ENCODE measurements around the gene KRTAP5-4. TPM values are rescaled to one million over a fixed set of nuclear protein-coding genes. Genes with fewer than 3 reads are reported as not detected.
"Not testable (repeated sequence)": the region's sequence is repeated elsewhere in the genome, so short reads cannot be mapped to it uniquely, and the experiment has no call there.

Gene KRTAP5-4
- total and polyA plus RNA-seq, 2 donors (not counting 1 experiment from before 2014, with no cell fraction given) = not detected

GRCh38 chr11:1589191-1589963 lies 32.6 kb downstream of the KRTAP5-4 start:
- Histone ChIP-seq H3K9ac (ENCODE audit: low read length) (peak overlapping the region; percentile 9), H3K27ac (ENCODE audit: low read length in 2 of 2) (peak overlapping the region in 1 of 2 donors; percentile 40), H3K27me3 (replicated peaks in 1 of 4; ENCODE audit: control extremely low read depth in 1 of 4, control insufficient read depth in 3 of 4, insufficient read depth in 4 of 4, low read length in 3 of 4) (peaks cover 0 to 18% (median 1%) of the 10 kb centered on the region in 4 experiments), H3K4me1 (ENCODE audit: control insufficient read depth in 2 of 2, insufficient read depth in 2 of 2, low read length in 2 of 2) (peaks cover 8 to 27% of the 10 kb centered on the region in 2 donors), H3K4me3 (ENCODE audit: control extremely low read depth in 1 of 5, extremely low read depth in 1 of 5, insufficient read depth in 1 of 5, low read depth in 2 of 5, low read length in 4 of 5) (peak overlapping the region in 1 of 5 experiments; percentile 29), H3K4me2 (replicated peaks; ENCODE audit: low read depth, low read length, poor library complexity, severe bottlenecking) (peak overlapping the region; percentile 38), H2AFZ (ENCODE audit: insufficient read depth, low read depth, low read length, poor library complexity, severe bottlenecking) (peak overlapping the region; percentile 48), H3K9me3 (ENCODE audit: control extremely low read depth in 1 of 3, control insufficient read depth in 2 of 3, insufficient read depth in 1 of 3, low read length in 2 of 3) (peaks cover 0 to 24% (median 0%) of the 10 kb centered on the region in 3 donors)
- Mint-ChIP-seq H3K4me3 (peak overlapping the region; percentile 69), H3K4me1 (peaks cover 19% of the 10 kb centered on the region), H3K27ac (peak overlapping the region; percentile 85), H3K27me3 (peaks cover 21% of the 10 kb centered on the region)
- ChIA-PET CTCF (interaction anchor here (1.2 to 2.8 kb wide), 5 partner anchors 11 to 387 kb away, joined by 3 to 18 read pairs (median 7); no protein-coding TSS in a partner anchor), POLR2A (interaction anchor here (1.0 kb wide), 2 partner anchors 15 to 16 kb away, joined by 4 to 7 read pairs; no protein-coding TSS in a partner anchor)
- H3K9me3 Mint-ChIP-seq (ENCODE audit: insufficient read depth); H3K79me2 ChIP-seq (ENCODE audit: control insufficient read depth, insufficient read depth, low read length); intact Hi-C loops (cut with micrococcal nuclease); H4K20me1 ChIP-seq (ENCODE audit: control insufficient read depth, insufficient read depth, low read length, poor library complexity, severe bottlenecking); H3K36me3 ChIP-seq (replicated peaks in 1 of 2; ENCODE audit: control extremely low read depth in 1 of 2, control insufficient read depth in 1 of 2, extremely low read depth in 1 of 2, insufficient read depth in 2 of 2, low read length in 1 of 2): not testable (repeated sequence)
- WGBS (ENCODE audit: insufficient coverage) = 26% methylated on average over 2 of the region's 10 CpGs
- DNase-seq (peak; percentile 54), ATAC-seq (ENCODE audit: low read depth) (peak; percentile 87)

GRCh38 chr11:1586699-1587098 lies 35.2 kb downstream of the KRTAP5-4 start:
- peak overlapping the region; percentile 59 for H3K27ac Mint-ChIP-seq
- POLR2A ChIA-PET = no interaction called here
- H3K36me3 ChIP-seq (replicated peaks in 1 of 2; ENCODE audit: control extremely low read depth in 1 of 2, control insufficient read depth in 1 of 2, extremely low read depth in 1 of 2, insufficient read depth in 2 of 2, low read length in 1 of 2) = no peaks in the 10 kb centered on the region
- no peaks in the 10 kb centered on the region for H3K9me3 Mint-ChIP-seq (ENCODE audit: insufficient read depth)
- H3K27me3 Mint-ChIP-seq = peaks cover 17% of the 10 kb centered on the region
- H2AFZ ChIP-seq (ENCODE audit: insufficient read depth, low read depth, low read length, poor library complexity, severe bottlenecking) = no peak overlapping the region
- DNase-seq (no peak), ATAC-seq (ENCODE audit: low read depth) (no peak)
- H4K20me1 ChIP-seq (ENCODE audit: control insufficient read depth, insufficient read depth, low read length, poor library complexity, severe bottlenecking) = no peaks in the 10 kb centered on the region
- H3K4me3 Mint-ChIP-seq = no peak overlapping the region
- H3K79me2 ChIP-seq (ENCODE audit: control insufficient read depth, insufficient read depth, low read length) = no peaks in the 10 kb centered on the region
- intact Hi-C loops (cut with micrococcal nuclease) = no loop called here
- H3K27me3 ChIP-seq (replicated peaks in 1 of 4; ENCODE audit: control extremely low read depth in 1 of 4, control insufficient read depth in 3 of 4, insufficient read depth in 4 of 4, low read length in 3 of 4) = peaks cover 0 to 28% (median 1%) of the 10 kb centered on the region in 4 experiments
- H3K4me1 Mint-ChIP-seq = peaks cover 25% of the 10 kb centered on the region
- peaks cover 8 to 34% of the 10 kb centered on the region in 2 donors for H3K4me1 ChIP-seq (ENCODE audit: control insufficient read depth in 2 of 2, insufficient read depth in 2 of 2, low read length in 2 of 2)
- H3K27ac ChIP-seq (ENCODE audit: low read length in 2 of 2) = no peak overlapping the region
- CTCF ChIA-PET = interaction anchor here (2.6 kb wide), 1 partner anchor 12 kb away, joined by 16 read pairs; no protein-coding TSS in a partner anchor
- no CpG with 5 or more reads among the region's 2 CpGs for WGBS (ENCODE audit: insufficient coverage)
- peaks cover 0 to 30% (median 0%) of the 10 kb centered on the region in 3 donors for H3K9me3 ChIP-seq (ENCODE audit: control extremely low read depth in 1 of 3, control insufficient read depth in 2 of 3, insufficient read depth in 1 of 3, low read length in 2 of 3)
- no peak overlapping the region for H3K4me3 ChIP-seq (ENCODE audit: control extremely low read depth in 1 of 5, extremely low read depth in 1 of 5, insufficient read depth in 1 of 5, low read depth in 2 of 5, low read length in 4 of 5)
- TF ChIP-seq, protein P1, sequence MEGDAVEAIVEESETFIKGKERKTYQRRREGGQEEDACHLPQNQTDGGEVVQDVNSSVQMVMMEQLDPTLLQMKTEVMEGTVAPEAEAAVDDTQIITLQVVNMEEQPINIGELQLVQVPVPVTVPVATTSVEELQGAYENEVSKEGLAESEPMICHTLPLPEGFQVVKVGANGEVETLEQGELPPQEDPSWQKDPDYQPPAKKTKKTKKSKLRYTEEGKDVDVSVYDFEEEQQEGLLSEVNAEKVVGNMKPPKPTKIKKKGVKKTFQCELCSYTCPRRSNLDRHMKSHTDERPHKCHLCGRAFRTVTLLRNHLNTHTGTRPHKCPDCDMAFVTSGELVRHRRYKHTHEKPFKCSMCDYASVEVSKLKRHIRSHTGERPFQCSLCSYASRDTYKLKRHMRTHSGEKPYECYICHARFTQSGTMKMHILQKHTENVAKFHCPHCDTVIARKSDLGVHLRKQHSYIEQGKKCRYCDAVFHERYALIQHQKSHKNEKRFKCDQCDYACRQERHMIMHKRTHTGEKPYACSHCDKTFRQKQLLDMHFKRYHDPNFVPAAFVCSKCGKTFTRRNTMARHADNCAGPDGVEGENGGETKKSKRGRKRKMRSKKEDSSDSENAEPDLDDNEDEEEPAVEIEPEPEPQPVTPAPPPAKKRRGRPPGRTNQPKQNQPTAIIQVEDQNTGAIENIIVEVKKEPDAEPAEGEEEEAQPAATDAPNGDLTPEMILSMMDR (IDR thresholded peaks at IDR 0.05) = no peak
- no peak for TF ChIP-seq EZH2 (IDR thresholded peaks at IDR 0.05; ENCODE audit: borderline replicate concordance, insufficient read depth, low read depth, low read length, poor library complexity, severe bottlenecking)
- H3K4me2 ChIP-seq (replicated peaks; ENCODE audit: low read depth, low read length, poor library complexity, severe bottlenecking) = no peak overlapping the region
- no peak overlapping the region for H3K9ac ChIP-seq (ENCODE audit: low read length)

DNA sequence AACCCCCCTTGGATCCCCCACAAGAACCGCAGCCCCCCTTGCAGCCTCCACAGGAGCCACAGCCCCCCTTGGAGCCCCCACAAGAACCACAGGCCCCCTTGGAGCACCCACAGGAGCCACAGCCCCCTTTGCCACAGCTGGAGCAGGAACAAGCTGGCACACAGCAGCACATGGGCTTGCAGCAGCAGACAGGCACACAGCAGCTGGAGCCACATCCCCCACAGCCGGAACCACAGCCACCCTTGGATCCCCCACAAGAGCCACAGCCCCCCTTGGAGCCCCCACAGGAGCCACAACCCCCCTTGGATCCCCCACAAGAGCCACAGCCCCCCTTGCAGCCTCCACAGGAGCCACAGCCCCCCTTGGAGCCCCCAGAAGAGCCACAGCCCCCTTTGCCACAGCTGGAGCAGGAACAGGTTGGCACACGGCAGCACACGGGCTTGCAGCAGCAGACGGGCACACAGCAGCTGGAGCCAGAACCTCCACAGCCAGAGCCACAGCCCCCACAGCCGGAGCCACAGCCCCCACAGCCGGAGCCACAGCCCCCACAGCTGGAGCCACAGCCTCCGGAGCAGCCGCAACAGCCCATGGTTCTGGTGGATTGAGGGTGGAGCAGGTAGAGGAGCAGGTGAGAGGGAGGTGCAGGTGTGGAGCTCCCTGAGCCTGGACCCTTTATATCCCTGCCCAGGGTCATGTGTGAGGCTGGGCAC lies 37.1 kb downstream of the KRTAP5-4 start, which contains the start of gene KRTAP5-1:
Gene KRTAP5-1, minus strand, starts transcription at position 623 of the 710 bp plus-strand sequence. Its CDS starts 34 bp downstream, at position 589.
- H3K4me2 ChIP-seq (replicated peaks; ENCODE audit: low read depth, low read length, poor library complexity, severe bottlenecking); H3K36me3 ChIP-seq (replicated peaks in 1 of 2; ENCODE audit: control extremely low read depth in 1 of 2, control insufficient read depth in 1 of 2, extremely low read depth in 1 of 2, insufficient read depth in 2 of 2, low read length in 1 of 2); H2AFZ ChIP-seq (ENCODE audit: insufficient read depth, low read depth, low read length, poor library complexity, severe bottlenecking); H3K4me3 Mint-ChIP-seq; H3K4me3 ChIP-seq (ENCODE audit: control extremely low read depth in 1 of 5, extremely low read depth in 1 of 5, insufficient read depth in 1 of 5, low read depth in 2 of 5, low read length in 4 of 5); H4K20me1 ChIP-seq (ENCODE audit: control insufficient read depth, insufficient read depth, low read length, poor library complexity, severe bottlenecking); ATAC-seq (ENCODE audit: low read depth); H3K27ac ChIP-seq (ENCODE audit: low read length in 2 of 2); H3K79me2 ChIP-seq (ENCODE audit: control insufficient read depth, insufficient read depth, low read length); H3K27ac Mint-ChIP-seq; intact Hi-C loops (cut with micrococcal nuclease); H3K9ac ChIP-seq (ENCODE audit: low read length); H3K9me3 Mint-ChIP-seq (ENCODE audit: insufficient read depth); DNase-seq: not testable (repeated sequence)
- WGBS (ENCODE audit: insufficient coverage) = 8% methylated on average over 6 of the region's 9 CpGs
- POLR2A ChIA-PET = interaction anchor here (0.8 kb wide), 1 partner anchor 11 kb away, joined by 4 read pairs; no protein-coding TSS in a partner anchor
- Histone ChIP-seq H3K9me3 (ENCODE audit: control extremely low read depth in 1 of 3, control insufficient read depth in 2 of 3, insufficient read depth in 1 of 3, low read length in 2 of 3) (peaks cover 0 to 27% (median 1%) of the 10 kb centered on the region in 3 donors), H3K4me1 (ENCODE audit: control insufficient read depth in 2 of 2, insufficient read depth in 2 of 2, low read length in 2 of 2) (peaks cover 8 to 32% of the 10 kb centered on the region in 2 donors), H3K27me3 (replicated peaks in 1 of 4; ENCODE audit: control extremely low read depth in 1 of 4, control insufficient read depth in 3 of 4, insufficient read depth in 4 of 4, low read length in 3 of 4) (peaks cover 0 to 24% (median 0%) of the 10 kb centered on the region in 4 experiments)
- CTCF ChIA-PET = interaction anchor here (2.6 kb wide), 1 partner anchor 10 kb away, joined by 16 read pairs; no protein-coding TSS in a partner anchor
- H3K4me1 Mint-ChIP-seq = peaks cover 23% of the 10 kb centered on the region
- peaks cover 13% of the 10 kb centered on the region for H3K27me3 Mint-ChIP-seq

Measured in B cell (primary cell).